SIG-M5 treated with dmso at 0.1 percent for 504 hours (cell line): ENCODE measurements around the gene HEXB.

Experiments used
- DNase-seq: peaks from one replicate; lab custom pipeline; 2025; ENCODE audit not compliant: unreplicated experiment; lab: John Stamatoyannopoulos, UW

HEXB gene

DNA sequence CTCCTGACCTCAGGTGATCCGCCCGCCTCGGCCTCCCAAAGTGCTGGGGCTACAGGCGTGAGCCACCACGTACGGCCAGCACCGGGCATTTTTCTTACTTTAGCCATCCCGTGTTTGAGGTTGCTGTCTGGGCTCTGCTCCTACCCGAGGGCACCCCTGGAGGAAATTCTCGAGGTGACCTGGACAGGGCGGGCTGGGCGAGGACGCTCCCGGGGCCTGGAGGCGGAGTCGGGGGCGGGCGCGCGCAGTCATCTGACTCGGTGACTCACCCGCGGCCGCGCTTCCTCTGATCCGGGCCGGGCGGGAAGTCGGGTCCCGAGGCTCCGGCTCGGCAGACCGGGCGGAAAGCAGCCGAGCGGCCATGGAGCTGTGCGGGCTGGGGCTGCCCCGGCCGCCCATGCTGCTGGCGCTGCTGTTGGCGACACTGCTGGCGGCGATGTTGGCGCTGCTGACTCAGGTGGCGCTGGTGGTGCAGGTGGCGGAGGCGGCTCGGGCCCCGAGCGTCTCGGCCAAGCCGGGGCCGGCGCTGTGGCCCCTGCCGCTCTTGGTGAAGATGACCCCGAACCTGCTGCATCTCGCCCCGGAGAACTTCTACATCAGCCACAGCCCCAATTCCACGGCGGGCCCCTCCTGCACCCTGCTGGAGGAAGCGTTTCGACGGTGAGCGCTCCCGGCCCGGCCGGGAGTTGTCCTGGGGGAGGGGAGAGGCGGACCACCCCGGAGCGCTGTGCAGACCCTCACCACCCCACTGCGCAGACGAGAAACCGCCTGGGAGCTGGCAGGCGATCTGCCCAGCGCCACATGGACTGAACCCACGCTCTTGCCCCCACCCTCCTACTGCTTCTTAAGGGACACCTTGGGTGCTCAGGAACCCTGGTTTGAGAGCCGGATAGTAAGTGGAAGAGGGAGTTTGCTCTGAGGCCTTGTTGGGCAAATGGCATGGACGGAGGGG, at the start of gene HEXB:
Gene HEXB (plus strand): TSS at position 334 of the 952 bp plus-strand sequence. CDS start 28 bp downstream, at position 362.
- DNase-seq: peak; percentile 82

DNA sequence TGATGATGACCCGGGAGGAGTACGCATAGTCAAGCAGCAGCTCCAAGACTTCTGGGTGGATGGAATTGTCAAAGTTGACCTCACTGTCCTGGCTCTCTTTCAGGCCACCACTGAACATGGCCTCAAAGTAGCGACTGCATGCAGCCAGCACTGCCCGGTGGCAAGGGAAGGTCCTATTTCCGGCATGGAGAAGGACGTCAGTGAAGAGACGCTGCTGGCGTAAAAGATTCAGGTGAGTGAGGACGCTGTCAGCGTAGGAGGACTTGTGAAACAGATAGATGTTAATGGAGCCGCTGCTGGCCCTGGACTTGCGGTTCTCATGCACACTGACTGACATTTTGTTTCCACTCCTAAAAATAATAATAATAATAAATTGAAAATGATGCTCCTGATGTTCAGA, 48.9 kb upstream of the HEXB start:
- no peak for DNase-seq

DNA sequence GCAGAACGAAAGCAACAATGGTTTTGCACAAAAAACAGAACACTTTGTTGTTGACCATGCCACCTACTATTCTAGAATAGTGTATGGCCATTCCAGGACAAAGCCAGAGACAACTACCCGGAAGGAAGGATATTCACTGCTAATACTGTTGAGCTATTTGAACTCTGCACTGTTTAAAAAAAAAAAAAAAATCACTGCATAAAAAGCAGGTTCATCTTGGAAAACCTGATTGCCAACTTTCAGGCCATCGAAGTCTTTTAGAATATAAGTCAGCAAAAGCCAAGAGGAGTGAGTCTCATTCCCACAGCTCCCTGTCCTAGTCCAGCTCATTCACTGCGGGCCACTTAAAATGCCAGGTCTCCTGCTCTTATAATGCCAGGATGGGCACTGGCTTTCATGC, 48.5 kb upstream of the HEXB start:
- DNase-seq: no peak

DNA sequence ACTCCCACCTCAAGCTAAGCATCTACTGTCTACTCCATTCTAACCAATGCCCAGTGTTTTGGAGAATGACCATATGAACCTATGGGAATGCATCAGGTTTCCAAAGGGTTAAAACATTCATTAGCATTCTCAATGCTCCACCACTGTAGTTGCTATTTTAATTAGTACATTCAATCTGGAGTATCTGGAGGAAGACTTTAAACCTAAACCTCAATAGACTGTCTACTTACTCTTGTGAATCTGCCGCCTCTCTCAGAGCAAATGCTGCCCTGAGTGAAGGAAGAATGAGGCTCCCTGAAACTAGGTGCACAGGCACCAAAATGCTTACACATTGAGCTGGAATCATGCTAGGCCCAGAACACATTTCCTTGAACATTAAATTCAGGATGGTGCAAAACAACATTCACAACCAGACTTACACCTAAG, 46.5 kb upstream of the HEXB start:
- DNase-seq: no peak

DNA sequence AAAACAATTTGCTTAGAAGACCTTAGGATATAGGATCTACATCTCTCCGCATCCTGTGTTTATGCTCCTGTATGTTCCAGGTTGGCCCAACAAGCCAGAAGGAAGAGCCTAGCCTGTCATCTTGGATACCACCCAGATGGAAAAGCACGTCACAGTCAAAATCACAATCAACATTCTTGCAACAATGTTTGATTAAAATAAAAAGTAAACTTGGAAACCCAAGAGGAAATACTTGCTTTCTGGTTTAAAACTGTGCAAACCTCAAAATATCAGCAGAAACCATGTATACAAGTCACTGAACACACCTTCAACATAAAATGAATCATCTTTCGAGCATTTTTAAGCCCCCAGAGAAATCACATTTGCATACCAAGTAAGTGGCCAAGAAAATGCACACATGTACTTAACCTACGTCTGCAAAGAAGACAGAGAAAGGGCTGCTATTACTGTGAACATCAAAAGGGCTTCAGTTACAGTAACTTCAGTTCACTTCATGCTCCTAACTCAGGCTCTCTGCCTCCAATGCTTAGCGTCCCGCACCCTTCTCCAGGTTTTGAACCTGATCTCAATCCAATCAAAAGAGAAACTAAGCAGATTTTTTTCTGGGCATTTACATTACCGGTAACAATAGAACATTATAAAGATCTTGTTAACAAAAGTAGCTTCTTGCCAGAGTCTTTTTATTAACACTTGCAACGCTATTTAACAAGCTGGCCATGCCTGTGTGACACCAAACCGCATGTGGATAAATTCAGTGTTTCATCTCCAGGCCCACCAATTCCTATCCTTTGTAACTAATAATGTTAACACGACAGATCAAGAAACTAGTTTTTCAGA, 45.8 kb upstream of the HEXB start:
- DNase-seq: no peak

DNA sequence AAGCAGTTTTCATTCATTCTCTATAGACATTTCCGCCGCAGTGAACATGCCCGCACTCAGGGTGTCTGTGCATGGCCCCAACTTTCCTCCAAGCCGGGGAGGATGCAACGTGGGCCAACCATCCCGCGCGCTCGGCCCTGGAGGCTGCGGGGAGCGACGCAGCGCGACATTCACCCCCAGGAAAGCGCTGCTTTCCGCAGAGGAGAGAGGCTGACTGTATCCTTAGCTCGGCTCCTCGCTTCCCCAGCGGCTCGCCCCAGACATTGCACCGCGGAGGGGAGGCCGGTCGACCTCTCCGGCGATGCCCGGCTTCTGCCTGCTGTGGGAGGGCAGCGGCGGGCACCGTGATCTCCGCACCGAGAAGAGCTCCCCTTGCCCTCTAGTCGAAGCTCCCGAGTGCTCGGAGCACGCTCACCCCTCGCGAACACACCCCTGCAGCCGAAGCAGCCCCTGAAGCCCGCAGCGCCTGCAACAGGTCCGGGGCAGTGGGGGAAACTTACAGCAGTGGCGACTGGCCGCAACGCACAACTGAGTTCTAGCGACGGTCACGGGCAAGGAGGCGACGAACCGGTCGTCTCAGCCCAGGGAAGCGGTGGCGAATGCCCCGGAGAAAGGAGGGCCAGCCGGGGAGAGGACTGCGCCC, 45.1 kb upstream of the HEXB start:
- peak; percentile 29 for DNase-seq

DNA sequence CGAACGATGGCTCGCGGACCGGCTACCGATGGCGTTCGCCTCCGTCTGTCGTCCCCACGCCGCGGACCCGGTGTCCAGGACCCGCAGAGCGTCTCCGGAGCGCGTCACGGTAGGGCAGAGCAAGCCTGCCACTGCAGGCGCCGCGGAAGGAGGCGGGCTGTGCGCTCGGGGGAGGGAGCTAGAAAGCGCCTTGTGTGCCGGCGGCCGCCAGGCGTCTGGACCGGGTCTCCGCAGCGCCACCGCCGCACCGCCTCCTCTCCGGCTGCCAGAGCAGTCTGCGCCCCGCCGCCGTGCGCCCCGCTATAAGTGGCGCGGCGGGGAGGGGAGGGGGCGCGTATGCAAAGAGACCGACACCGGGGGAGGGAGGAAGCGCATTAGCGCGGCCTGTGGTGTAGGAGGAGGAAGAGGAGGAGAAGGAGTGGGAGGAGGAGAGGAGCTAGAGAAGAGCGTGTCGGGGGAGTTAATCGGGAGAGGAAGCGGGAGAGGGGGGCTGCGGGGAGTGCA, 44.5 kb upstream of the HEXB start, which contains the start of gene ENC1:
Gene ENC1 (minus strand): TSS at position 279 of the 504 bp plus-strand sequence. CDS start 4,243 bp downstream, outside the sequence.
- DNase-seq: peak; percentile 93

DNA sequence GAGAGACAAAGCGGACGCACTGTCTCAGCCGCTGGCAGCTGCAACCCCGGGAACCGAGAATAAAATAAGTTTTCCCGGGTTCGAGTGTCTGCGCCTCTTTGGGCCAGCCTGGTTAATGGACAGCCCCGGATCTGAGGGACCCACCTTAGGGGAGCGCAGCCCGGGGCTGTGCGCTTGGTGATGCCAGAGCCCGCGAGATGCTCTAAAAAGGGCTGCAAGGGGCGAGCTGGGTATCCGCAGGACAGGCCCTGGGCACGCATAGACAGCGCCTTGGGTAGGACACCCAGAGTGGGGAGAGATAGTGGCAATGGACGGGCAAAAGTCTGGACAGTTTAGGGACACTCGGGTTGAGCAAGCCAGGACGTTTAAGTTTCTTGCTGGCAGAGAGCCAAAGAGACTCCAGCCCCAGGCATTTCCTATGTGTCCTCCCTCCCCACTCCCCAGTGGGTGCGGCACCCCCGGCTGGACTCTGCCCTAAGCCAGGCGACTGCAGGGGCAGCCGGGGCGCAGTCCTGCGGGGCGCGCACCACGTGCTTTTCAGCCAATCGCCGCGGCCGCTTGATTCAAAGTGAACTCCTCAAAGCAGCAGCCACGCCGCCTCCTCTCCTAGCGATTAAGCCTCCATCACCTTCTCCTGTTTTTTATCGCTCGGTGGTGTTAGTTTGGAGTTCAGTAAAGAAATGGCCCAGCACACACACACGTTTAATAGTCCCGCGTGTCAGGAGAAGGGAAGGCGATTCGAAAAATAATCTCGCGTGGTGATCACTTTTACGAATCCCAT, 43.9 kb upstream of the HEXB start:
- DNase-seq: peak; percentile 55

DNA sequence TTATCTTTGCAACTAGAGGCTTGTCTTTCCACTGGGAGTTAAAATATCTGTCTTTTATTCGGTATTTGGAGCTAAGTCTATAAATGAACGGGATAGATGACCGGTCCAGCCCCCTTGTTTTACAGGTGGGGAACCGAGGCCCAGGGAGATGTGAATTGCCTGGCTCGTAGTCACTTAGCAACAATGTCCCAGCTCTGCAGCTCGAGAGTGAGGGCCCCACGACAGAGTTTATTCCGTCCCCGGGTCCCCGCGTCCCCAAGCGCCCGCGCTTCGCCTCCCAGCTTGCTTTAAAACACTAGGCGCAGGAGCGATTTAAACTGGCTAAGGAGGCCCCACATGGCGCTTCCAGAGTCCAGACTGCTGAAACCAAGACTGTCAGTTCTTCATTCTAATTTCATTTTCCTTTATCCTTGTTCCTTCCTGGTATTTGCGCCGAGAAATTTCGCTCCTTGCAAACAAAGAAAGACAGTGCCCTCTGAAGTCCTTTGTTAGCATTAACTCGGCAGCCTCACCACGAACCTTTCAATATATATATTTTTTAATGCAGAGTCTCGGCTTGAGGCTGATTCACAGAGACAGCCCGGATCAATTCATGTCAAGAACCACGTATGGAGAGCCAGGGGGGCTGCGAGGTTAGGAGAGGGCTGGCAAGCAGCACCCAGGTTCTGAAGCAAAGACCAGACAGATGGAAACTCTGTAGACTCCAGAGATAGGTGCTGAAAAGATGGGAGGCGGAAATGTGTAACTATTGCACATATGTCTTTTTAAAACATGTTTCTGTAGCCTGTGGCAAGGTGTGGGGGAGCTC, 43.1 kb upstream of the HEXB start:
- peak; percentile 71 for DNase-seq

DNA sequence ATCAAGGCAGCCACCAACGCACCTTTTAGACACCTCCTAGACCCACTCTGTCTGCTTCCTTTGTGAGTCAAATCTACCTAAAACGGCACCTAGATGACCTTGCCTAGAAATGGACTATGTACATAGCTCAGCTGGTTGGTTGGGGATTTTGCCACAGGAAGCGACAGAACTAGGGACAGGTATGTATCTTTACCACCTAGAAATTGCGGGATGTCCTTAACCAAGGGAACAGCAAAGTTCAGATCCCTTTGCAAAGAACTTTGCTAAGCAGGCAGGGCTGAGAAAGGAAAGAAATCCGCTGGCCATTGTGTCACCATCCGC, 42.5 kb upstream of the HEXB start:
- no peak for DNase-seq

DNA sequence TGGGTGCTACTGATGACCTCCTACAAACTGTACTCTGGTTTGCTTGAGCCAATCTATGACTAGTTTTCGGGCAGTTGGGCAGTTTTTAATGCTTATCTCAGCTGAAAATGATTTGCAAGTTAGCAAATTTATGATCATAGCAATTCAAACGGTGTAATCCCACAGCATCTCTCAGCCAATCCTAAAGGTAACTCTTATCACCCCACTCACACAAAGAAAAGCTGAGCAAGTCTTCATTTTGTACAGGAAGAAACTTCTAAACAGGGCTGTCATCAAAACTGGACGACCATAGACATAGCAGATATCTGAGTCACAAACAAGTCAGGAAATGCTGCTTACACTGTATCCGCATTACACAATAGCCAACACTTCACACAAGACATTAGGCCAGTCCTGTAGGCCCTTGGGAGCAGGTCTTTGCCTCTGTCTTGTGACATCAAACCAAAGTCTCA, 41.9 kb upstream of the HEXB start:
- DNase-seq: peak; percentile 82

DNA sequence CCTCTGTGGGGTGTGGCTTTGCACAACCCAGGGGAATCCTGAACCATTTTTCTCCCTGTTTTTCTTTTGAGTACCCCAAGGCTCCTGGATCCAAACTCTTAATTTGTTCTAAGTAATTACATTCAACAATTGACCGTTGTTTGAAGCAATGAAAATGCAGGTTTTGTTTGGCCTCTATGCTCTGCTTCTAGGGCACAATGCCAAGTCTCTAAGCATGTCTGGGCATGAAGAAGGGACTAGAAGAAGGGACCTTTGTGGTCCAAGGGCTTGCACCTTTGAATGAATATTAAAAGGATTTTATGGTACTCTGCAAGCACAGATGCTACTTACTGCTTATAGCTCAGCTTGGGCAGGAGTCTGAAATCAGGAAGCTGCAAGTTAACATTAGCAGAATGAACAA, 37.9 kb upstream of the HEXB start:
- no peak for DNase-seq

DNA sequence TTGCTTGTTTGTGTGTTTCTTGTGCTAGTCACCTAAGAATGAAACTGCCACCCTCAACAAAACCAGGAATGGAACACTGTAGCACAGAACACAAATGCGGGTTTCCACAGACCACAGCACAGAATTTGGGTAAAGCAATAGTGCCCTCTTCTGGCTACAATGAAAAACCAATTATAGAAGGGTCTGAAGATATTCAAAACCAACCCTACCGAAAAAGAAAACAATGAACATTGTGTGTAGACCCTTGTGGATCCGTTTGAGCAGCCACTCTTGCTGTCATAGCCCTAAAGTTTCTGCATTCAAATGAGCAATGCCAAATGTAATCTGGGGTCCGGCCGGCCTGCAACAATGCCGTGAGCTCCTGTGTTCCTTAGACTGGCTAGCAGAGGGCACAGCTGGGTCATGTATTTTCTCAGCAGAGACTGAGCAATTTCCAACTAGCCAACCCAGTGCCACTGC, 36.2 kb upstream of the HEXB start:
- DNase-seq: peak; percentile 75

DNA sequence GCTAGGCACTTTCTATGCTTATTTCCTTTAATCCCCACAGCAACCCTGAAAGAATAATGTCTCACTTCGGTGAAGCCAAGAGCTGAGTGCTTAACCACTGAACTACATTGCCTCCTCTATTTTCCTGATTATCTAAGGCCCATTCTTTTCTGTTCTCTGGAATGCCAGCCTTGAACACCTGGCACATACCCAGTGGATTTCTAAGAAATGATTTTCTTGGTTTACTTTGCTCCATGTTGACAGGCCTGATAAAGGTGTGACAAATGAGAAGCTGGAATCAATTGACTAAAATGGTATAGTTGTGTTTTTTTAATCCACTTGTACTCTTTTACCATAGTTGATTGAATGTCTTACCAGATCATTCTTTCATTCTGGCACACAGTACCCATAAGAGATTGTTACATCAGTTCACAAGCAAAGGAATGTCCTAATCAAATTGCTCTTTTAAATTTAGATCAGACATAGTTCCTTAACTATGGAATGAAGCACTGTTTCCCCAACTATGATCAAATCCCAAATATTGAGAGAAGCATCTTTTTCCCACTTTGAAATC, 35.5 kb upstream of the HEXB start:
- no peak for DNase-seq

DNA sequence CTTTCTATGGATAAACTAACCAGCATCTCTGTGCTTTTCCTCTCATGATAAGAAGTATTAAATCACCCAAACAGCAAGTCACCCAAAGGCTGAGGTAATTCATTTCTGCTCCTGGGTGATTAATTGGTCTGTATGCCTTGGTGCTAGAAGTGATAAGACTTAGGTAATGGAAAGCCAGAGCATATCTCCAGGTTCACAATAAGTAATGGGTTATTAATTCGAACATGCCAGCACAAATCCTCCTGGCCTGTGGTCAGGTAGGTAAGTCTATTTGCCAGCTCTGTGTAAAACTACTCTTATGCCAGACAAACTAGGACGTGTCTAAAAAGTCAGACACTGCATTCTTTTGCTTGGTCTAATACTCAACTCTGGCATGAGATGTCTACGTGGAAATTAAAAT, 33.3 kb upstream of the HEXB start:
- DNase-seq: no peak

DNA sequence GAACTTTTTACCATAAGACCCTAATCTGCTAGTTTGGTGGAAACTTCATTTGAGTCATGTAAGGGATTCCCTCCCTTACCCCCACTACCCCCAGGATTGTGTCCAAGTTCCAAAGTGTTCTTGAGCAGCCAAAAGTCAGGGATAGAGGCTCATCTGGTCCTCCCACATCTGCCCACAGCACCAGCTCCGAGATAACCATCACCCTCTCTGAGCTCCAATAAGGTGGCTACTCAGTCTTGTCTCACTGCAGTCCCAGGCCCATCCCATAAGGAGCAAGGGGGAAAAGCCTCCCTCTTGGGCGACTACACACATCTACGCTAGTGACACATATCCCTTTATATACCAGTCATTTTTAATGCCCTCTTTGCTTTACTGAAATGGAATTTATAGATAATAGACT, 32.5 kb upstream of the HEXB start:
- no peak for DNase-seq

DNA sequence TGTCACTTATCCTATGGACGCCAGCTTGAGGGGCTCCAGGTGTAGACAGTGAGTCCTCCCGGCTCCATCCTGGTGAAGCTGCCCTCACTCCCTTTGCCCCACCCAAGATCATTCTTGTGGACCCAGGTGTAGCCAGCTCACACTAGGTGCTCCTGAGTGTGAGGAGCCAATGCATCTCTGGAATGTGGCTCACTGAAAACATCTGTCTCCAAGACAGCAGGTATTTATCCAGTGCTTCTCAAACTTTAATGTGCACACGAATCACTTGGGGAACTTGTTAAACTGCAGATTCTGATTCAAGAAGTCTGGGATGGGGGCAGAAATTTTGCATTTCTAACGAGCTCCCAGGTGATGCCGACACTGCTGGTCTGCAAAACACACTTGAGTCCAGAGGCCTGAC, 31.0 kb upstream of the HEXB start:
- no peak for DNase-seq

DNA sequence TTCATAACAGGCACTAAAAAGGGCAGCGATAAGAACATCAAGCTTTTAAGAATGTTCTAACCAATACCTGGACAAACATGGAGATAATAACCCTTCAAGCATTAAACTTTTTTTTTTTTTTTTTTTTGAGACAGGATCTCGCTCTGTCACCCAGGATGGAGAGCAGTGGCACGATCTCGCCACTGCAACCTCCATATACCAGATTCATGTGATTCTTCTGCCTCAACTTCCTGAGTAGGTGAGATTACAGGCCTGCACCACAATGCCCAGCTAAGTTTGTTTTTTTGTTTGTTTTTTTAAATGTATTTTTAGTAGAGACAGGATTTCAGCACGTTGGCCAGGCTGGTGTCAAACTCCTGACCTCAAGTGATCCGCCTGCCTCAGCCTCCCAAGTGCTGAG, 29.8 kb upstream of the HEXB start:
- DNase-seq: no peak

DNA sequence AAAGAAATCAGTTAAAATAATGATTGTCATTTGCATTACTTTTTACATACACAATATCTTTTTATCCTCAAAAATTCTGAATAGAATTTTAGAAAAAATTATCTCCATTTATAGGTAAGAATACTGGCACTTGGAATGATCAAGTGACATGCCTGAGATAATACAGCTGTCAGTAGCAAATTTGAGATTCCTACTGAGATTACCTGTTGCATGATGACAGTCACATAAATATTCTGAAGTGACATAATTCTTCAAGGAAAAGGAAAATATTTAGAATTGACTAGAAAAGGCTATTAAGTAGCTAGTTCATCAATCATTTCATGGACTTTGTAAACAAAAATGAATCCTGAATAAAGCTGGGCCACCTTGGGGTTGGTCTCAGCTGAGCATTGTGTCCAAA, 29.3 kb upstream of the HEXB start:
- DNase-seq: no peak
